Stimulated activated CD8-positive, alpha-beta memory T cell treated with anti-CD3 and anti-CD28 coated beads, Interleukin-12 subunit alpha, Interleukin-12 subunit beta, amount 100 ng/mL, for 24 hours (primary cell): ENCODE results near the gene PRDM4.
A peak's percentile ranks its signal among the peaks of the same experiment; 100 is the strongest.
"Not testable (repeated sequence)": the region's sequence is repeated elsewhere in the genome, so short reads cannot be mapped to it uniquely, and the experiment has no call there.

ENCODE experiments used
- DNase-seq: peaks from one replicate; pipeline ENCODE4 v3.0.0-alpha.2; 2020; ENCODE audit errors: extremely low read depth

The PRDM4 gene

GRCh38 chr12:107695772-107696171 is 65.2 kb downstream of the PRDM4 start:
- DNase-seq, result not testable (repeated sequence)

- DNase-seq, result peak; percentile 89
Observed at GRCh38 chr12:107685360-107686248, 75.3 kb downstream of the PRDM4 start, which contains the start of gene PWP1. Gene PWP1 (plus strand): TSS chr12:107685799. CDS start chr12:107685900, 101 bp downstream.

GRCh38 chr12:107684990-107685359 is 76.0 kb downstream of the PRDM4 start:
- no peak for DNase-seq

GRCh38 chr12:107684029-107684795 is 76.7 kb downstream of the PRDM4 start:
- DNase-seq, result no peak
